ENCODE results near the gene CRAMP1.

GRCh38 chr16:1626327-1626726 lies 14.2 kb downstream of the CRAMP1 start:
- TF ChIP-seq CTCF (IDR thresholded peaks at IDR 0.05 in 8 of 11, conservative IDR thresholded peaks at IDR 0.05 in 3 of 11), result no peak
- TF ChIP-seq POLR2A (IDR thresholded peaks at IDR 0.05), result no peak
